ENCODE results near the gene CARHSP1.
"Not testable (repeated sequence)": the region's sequence is repeated elsewhere in the genome, so short reads cannot be mapped to it uniquely, and the experiment has no call there.

CARHSP1 gene

DNA sequence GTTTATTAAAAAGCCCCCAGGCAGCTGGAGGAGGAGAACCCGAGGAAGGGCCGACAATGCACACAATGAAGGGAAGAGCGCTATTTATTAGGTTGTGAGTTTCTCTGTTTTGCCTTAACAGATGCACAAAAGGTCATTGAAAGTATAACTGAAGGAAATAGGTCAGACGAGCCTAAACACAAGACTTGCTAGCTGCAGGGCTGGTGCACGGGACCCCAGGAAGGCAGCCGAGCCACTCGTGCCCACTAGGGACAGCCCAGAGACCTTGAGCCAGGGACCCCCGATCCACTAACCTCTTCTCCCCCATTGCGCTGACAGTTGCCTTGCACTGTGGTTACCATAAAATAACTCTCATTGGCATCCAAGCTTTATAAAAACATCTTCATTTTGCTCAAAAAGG, 24.6 kb upstream of the CARHSP1 start:
- no peak for DNase-seq

DNA sequence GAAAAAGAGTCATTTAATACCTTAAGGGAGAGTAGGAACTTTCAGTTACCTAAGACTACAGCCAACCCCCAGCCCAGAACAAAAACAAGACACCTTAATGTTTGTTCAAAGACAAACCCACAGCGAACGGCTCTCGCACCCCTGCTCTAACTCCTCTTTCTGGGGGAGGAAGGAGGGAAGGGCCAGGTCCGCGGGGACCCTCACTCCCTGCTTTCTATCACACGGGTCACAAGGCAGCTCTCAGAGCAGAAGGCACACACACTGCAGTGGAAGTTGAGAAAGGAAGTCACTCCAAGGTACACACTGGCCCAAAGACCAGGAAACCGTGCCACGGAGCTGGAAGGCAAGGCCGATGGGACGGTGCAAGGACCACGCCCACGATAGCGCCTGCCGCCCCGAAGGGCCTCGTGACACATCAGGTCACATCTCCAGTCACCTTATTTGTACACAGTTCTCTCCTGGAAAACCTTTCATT, 23.3 kb upstream of the CARHSP1 start:
- no peak for DNase-seq

DNA sequence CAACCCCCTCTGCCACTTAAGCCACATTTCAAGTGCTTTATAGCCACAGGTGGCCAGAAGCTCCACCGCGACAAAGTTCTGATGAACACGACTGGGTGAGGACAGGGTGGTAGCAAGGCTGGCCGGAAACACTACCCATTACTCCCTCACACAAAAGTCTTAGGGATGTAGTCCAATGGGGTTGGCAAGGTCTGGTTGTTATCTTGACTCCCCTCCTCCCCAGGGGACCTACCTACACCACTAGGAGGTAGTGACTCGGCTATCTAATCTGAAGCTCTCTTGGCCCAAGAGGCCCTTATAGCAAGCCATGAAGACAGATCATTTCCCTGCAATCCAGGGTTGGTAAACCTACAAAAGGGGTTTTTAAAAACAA, 21.7 kb upstream of the CARHSP1 start:
- no peak for DNase-seq

DNA sequence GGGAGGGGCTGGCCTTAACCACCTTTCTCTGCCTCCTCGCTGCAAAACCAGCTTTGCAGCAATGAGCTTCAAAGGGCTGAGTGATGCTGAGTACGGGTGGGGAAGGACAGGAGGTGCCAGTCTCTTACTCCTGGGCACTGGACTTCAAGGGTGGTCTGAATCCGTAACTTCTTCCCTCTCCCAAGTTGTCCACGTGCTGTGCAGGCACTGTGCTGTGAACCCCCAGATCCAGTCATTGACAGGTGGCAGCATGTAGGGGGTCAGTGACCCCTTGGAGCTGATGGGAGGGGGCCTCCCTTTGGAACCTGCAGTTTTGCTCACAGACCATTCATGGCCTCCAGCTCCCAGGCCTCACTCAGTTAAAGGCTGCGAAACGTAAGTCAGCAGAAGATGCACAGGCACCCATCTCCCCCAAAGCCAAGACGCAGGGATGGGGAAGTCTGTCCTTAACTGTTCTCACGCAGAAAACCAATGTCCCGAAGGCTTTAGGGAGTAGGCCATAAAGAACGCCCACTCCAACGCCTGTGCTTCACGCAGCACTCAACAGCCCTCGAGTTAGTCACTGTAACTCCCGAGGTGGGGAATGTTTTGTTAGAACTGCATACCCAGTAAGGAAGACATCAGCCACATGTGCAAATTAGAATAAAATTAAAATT, 21.2 kb upstream of the CARHSP1 start:
- DNase-seq: no peak

DNA sequence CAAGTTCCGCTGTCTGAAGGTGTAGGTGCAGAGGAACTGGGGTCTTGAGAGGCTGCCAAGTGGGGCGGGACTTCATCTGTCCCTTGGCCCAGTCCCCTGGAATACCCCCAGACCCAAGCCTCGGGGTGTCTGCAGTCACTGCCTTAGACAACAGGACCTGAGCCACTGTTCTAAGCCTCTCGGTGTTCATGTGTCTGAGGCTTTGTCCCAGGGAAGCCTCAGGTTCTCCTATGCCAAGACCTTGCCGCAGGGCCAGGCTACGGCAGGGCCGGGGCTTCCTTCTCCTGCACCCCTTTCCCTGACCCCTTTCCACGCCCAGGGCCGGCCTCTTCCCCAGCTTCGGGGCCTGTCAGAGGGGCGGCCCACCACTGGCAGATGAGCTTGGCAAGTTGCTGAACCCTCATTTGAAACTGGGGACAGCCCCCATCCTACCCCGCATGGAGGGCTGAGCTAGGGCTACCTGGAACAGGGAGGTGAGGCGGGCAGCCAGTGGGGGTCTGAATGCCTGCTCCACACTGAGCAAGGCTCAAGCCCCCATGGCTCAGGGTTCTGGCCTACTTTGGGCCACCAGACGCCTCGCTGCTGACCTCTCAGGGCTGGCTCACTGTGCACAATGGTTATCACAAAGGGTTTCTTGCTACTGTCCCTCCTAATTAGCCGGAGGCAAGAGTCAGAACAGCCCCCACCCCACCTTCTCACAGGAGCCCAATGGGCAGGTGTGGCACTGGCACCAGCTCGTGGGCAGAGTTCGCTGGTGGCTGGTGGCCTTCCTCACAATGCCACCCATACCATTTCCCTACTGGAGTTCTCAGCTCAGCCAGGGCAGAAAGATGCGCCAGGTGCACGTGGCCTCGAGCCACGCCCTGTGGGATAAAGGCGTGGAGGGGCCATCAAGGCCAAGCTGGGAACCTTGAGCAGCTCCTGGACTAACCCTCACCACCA, 20.4 kb upstream of the CARHSP1 start:
- no peak for DNase-seq

- peak; percentile 40 for DNase-seq
These were observed 19.2 kb upstream of the CARHSP1 start for GRCh38 chr16:8887952-8888560.

DNA sequence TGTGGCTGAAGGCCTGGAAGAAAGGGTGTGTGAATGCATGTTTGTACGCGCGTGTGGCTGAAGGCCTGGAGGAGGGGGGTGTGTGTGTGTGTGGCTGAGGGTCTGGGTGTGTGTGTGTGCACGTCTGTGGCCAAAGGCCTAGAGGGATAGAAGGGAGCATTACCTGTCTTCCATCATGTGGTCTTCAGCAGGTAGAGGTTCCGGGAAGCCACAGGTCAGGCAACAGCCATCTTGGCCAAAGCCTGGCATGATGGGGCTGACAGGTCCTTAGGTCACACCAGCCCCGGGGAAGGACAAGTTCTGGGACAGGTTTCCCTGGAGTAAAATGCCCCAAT, 18.6 kb upstream of the CARHSP1 start:
- no peak for DNase-seq

DNA sequence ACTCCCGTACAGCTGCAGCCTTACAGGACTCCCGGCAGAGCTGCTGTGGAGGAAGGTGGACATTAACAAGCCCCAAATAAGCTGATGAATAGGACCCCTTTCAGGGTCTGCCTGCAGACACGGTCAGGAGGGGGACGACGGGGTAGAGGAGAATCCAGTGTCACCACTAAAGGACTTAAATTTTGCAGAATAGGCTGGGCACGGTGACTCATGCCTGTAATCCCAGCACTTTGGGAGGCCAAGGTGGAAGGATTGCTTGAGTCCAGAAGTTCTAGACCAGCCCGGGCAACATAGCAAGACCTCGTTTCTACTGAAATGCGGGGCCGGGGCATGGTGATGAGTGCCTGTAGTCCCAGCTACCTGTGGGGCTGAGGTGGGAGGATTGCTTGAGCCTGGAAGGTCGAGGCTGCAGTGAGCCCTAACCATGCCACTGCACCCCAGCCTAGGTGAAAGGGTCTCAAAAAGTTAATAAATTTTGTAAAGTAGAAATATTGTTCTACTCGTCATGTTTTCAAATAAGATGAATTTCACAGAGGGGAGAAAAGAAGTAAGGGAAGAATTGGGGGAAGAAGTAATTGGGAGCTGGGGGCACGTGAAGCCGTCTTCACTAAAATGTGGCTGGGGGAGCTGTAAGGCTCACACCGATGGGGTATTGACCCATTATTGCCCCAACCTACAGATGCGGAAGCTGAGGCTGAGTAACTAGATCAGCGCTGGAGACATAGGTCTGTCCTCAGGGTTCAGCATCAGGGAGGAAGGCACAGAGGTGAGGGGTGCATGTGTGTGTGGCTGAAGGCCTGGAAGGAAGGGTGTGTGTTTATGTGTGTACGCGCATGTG, 18.0 kb upstream of the CARHSP1 start:
- no peak for DNase-seq

- no peak for DNase-seq
These were observed 17.1 kb upstream of the CARHSP1 start for GRCh38 chr16:8885674-8886592.

GRCh38 chr16:8882725-8883377, 14.0 kb upstream of the CARHSP1 start:
- no peak for DNase-seq

DNA sequence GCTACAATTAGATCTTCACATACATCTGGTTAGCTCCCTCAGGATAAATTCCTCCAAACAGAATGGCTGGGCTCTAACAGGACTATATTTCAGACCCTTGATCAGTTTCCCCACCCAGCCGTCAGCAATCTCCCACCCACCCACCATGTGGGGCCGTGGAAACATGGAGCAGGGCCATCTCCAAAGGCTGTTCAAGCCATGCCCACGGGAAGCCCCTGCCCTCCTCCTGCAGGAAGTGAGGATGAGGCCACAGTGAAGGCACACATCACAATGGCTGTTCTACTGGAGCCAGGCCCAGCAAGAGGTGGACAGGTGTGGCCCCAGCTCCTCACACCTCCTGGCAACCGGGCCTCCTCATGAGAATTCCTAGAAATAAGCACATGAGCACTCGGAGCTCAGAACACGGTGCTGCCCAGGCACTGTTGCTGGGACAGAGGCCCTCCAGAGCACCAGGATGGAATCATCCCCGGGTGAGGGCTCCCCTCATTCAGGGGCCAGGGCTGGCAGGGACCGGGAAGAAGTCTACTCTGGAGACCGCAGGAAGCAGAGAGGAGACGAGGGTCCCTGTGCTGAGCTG, 13.3 kb upstream of the CARHSP1 start, which contains the start of gene LITAFD:
TSS of gene LITAFD (plus strand) at position 311 of the 577 bp plus-strand sequence. CDS start 2,005 bp downstream, outside the sequence.
- no peak for DNase-seq

DNA sequence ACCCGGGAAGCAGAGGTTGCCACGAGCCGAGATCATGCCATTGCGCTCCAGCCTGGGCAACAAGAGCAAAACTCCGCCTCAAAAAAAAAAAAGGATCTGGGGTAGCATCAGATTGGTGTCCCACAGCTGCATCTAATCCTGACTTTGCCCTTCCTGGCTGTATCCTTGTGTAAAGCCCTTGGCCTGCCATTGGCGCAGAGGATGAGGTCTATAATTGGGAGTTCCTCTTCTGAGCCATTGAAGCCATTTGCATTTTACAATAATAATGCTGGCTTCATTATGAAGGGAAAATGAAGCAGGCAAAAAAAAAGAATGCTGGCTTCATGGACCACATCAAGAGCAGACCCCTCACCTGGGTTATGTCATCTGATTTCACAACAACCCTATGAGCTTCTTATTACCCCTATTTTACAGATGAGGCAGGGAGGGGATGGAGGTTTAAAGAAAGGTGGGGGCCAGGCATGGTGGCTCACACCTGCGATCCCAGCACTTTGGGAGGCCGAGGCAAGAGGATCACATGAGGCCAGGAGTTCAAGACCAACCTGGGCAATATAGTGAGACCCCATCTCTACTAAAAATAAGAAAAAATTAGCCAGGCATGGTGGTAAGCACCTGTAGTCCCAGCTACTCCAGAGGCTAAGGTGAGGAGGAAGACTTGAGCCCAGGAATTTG, 12.2 kb upstream of the CARHSP1 start:
- no peak for DNase-seq

GRCh38 chr16:8878523-8878911, 9.7 kb upstream of the CARHSP1 start:
- DNase-seq: peak; percentile 89

DNA sequence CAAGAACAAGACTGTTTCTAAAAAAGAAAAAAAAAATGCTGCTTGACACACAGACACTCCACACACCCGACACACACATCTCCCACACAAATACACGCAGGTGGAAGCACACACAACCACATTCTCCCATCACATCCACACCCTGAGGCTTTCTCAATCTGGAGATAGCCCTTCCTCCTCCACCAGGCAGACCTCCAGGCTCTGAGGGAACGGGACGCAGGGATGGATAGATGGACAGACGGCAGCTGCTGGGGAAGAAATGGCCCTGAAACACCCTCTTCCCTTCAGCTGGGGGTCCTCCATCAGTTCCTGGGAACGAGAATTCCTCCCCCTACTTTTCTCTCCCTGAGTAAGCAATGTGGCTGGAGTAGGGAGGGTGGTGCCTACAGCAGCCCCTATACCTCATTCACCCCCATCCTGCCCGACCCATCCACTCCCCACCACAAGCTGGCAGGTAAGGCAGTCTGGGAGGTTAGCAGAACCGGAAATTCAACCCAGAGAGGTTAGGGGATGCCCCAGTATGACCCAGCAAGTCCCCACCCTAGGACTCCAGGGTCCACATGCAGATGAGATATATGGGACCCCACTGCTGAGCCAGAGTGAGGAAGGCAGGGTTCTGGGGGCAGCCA, 9.2 kb upstream of the CARHSP1 start:
- no peak for DNase-seq

GRCh38 chr16:8875317-8875716, 6.5 kb upstream of the CARHSP1 start:
- DNase-seq: not testable (repeated sequence)

DNA sequence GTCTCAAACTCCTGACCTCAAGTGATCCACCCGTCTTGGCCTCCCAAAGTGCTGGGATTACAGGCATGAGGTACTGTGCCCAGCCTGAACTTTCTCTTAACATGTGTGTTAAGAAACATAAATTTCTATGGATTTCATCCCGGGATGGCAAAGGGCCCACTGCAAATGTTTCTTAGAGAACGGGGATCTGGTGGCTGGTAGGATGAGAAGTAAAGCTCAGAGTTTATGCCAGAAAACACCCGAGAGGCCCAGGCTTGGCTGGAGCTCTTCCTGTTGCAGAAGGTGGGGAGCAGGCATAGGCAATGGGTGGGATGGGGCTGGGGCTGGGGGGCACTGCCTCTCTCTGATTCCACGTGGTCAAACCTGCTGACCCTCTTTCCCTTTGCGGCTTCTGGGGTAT, 5.6 kb upstream of the CARHSP1 start:
- peak; percentile 67 for DNase-seq

GRCh38 chr16:8873866-8874195, 5.0 kb upstream of the CARHSP1 start:
- DNase-seq: not testable (repeated sequence)

DNA sequence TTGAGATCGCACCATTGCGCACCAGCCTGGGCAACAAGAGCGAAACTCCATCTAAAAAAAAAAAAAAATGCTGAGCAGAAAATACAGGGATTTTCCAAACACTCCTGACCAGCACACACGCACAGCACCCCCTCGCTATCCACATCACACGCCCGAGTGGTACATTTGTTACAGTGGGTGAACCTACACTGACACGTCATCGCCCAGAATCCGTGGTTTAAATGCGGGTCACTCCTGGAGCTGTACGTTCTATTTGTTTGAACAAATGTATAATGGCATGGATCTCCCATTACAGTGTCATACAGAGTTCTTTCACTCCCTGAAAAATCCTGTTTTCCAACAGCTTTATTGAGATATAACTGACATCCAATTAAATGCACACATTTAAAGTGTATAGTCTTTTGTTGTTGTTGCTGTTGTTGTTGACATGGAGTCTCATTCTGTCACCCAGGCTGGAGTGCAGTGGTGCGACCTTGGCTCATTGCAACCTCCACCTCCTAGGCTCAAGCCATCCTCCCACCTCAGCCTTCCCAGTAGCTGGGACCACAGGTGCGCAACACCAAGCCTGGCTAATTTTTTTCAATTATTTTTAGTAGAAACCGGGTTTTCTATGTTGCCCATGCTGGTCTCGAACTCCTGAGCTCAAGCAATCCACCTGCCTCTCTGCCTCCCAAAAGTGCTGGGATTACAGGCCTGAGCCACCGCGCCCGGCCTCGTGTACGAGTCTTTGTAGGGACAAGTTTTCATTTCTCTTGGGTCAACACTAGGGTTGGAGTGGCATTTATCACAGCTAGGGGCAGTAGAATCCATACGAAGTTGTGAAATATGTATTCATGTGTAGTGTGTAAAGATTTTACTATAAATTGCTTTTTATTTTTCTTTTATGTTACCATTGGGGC, 4.4 kb upstream of the CARHSP1 start:
- no peak for DNase-seq

Measured in fibroblast of skin of abdomen (primary cell).